Stimulated activated CD4-positive, alpha-beta T cell treated with anti-CD3 and anti-CD28 coated beads, Interleukin-15, amount 100 ng/mL, for 48 hours (primary cell): ENCODE data around the gene UBAC1.
A peak's percentile ranks its signal among the peaks of the same experiment; 100 is the strongest.

ENCODE experiments used
- DNase-seq, 2 donors: peaks; one replicate each; pipeline ENCODE4 v3.0.0-alpha.2; 2020; ENCODE audit warnings: low read depth in 2 of 2

The UBAC1 gene

GRCh38 chr9:135961277-135961715, at the start of gene UBAC1:
UBAC1 (minus strand) TSS chr9:135961373; CDS start chr9:135961162, 211 bp downstream.
- DNase-seq, result peak; percentile 91 to 95

GRCh38 chr9:136010615-136011361, 49.6 kb upstream of the UBAC1 start:
- no peak for DNase-seq

- no peak for DNase-seq
Observed at GRCh38 chr9:136010176-136010575, 49.0 kb upstream of the UBAC1 start.

- DNase-seq, result no peak
Observed at GRCh38 chr9:136009516-136009915, 48.3 kb upstream of the UBAC1 start.

GRCh38 chr9:136008693-136008997, 47.5 kb upstream of the UBAC1 start:
- no peak for DNase-seq

GRCh38 chr9:136007934-136008692, 46.9 kb upstream of the UBAC1 start:
- no peak for DNase-seq

- no peak for DNase-seq
Observed at GRCh38 chr9:136007276-136007933, 46.2 kb upstream of the UBAC1 start.

GRCh38 chr9:136006169-136006568, 45.0 kb upstream of the UBAC1 start:
- no peak for DNase-seq

- no peak for DNase-seq
Observed at GRCh38 chr9:136004712-136005111, 43.5 kb upstream of the UBAC1 start.

GRCh38 chr9:136004219-136004618, 43.0 kb upstream of the UBAC1 start:
- no peak for DNase-seq

- no peak for DNase-seq
Observed at GRCh38 chr9:136003411-136004218, 42.4 kb upstream of the UBAC1 start.

- no peak for DNase-seq
Observed at GRCh38 chr9:136002881-136003280, 41.7 kb upstream of the UBAC1 start.

- DNase-seq, result no peak
Observed at GRCh38 chr9:136002215-136002614, 41.0 kb upstream of the UBAC1 start.

GRCh38 chr9:136001231-136001630, 40.1 kb upstream of the UBAC1 start:
- no peak for DNase-seq

- DNase-seq, result no peak
Observed at GRCh38 chr9:135998410-135999071, 37.4 kb upstream of the UBAC1 start.

GRCh38 chr9:135998016-135998380, 36.8 kb upstream of the UBAC1 start:
- no peak for DNase-seq

- DNase-seq, result no peak
Observed at GRCh38 chr9:135997090-135998015, 36.2 kb upstream of the UBAC1 start.

GRCh38 chr9:135995816-135996215, 34.6 kb upstream of the UBAC1 start:
- no peak for DNase-seq

GRCh38 chr9:135994501-135995192, 33.5 kb upstream of the UBAC1 start:
- DNase-seq, result no peak
